ENCODE data around the gene LTC4S.

- TF ChIP-seq EZH2 (IDR thresholded peaks at IDR 0.05; ENCODE audit: borderline replicate concordance) (no peak), EZH2phosphoT487 (IDR thresholded peaks at IDR 0.05; ENCODE audit: low read depth, severe bottlenecking, unreplicated experiment) (no peak)
- TF ChIP-seq, protein P1, sequence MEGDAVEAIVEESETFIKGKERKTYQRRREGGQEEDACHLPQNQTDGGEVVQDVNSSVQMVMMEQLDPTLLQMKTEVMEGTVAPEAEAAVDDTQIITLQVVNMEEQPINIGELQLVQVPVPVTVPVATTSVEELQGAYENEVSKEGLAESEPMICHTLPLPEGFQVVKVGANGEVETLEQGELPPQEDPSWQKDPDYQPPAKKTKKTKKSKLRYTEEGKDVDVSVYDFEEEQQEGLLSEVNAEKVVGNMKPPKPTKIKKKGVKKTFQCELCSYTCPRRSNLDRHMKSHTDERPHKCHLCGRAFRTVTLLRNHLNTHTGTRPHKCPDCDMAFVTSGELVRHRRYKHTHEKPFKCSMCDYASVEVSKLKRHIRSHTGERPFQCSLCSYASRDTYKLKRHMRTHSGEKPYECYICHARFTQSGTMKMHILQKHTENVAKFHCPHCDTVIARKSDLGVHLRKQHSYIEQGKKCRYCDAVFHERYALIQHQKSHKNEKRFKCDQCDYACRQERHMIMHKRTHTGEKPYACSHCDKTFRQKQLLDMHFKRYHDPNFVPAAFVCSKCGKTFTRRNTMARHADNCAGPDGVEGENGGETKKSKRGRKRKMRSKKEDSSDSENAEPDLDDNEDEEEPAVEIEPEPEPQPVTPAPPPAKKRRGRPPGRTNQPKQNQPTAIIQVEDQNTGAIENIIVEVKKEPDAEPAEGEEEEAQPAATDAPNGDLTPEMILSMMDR (IDR thresholded peaks at IDR 0.05; ENCODE audit: poor library complexity), result no peak
Measured at GRCh38 chr5:179773686-179774040, 20.1 kb upstream of the LTC4S start.

Measured in hepatocyte (in vitro differentiated cells).